Smooth muscle cell (in vitro differentiated cells): ENCODE results near the gene NABP1. TPM values are rescaled to one million over a fixed set of nuclear protein-coding genes. Genes with fewer than 3 reads are reported as not detected.

Source experiments
- DNase-seq: peaks from one replicate; lab custom pipeline; 2025; ENCODE audit not compliant: unreplicated experiment; lab: John Stamatoyannopoulos, UW
- H2AFZ ChIP-seq: fragments of 200-600 bp; sonication (generic); 2 replicates; pipeline ENCODE4 v1.6.0; 2016; ENCODE audit warnings: antibody characterized with exemption, low read depth, mild to moderate bottlenecking
- H3F3A ChIP-seq: fragments of 200-600 bp; sonication (generic); 2 replicates; pipeline ENCODE4 v1.6.0; 2017; ENCODE audit warnings: antibody characterized with exemption, low read depth
- H3K27ac ChIP-seq: fragments of 200-600 bp; sonication (generic); 2 replicates; pipeline ENCODE4 v1.5.1; 2016; ENCODE audit warnings: low read depth, mild to moderate bottlenecking
- H3K27me3 ChIP-seq: fragments of 200-600 bp; sonication (generic); 2 replicates; pipeline ENCODE4 v1.6.1; 2016; ENCODE audit warnings: low read depth, mild to moderate bottlenecking
- H3K36me3 ChIP-seq: fragments of 200-600 bp; sonication (generic); 2 replicates; pipeline ENCODE4 v1.5.1; 2016; ENCODE audit warnings: low read depth
- H3K4me1 ChIP-seq: fragments of 200-600 bp; sonication (generic); 2 replicates; pipeline ENCODE4 v1.5.1; 2016; ENCODE audit warnings: low read depth
- H3K4me2 ChIP-seq: fragments of 200-600 bp; sonication (generic); 2 replicates; pipeline ENCODE4 v1.6.0; 2016; ENCODE audit warnings: mild to moderate bottlenecking
- H3K4me3 ChIP-seq: fragments of 200-600 bp; sonication (generic); 2 replicates; pipeline ENCODE4 v1.5.1; 2016; ENCODE audit warnings: mild to moderate bottlenecking
- H3K79me2 ChIP-seq: fragments of 200-600 bp; sonication (generic); 2 replicates; pipeline ENCODE4 v1.6.0; 2016; ENCODE audit warnings: low read depth, mild to moderate bottlenecking
- H3K9ac ChIP-seq: fragments of 200-600 bp; sonication (generic); 2 replicates; pipeline ENCODE4 v1.6.0; 2016; ENCODE audit warnings: low read depth
- H3K9me3 ChIP-seq: fragments of 200-600 bp; sonication (generic); replicated peaks from 2 replicates; pipeline ENCODE4 v1.5.1; 2016; ENCODE audit warnings: low read depth
- H4K20me1 ChIP-seq: fragments of 200-600 bp; sonication (generic); 2 replicates; pipeline ENCODE4 v1.6.0; 2016; ENCODE audit warnings: low read depth
- CTCF ChIP-seq: fragments of 200-600 bp; sonication (generic); IDR thresholded peaks from 2 replicates; pipeline ENCODE4 v1.5.1; 2017; ENCODE audit warnings: borderline replicate concordance, mild to moderate bottlenecking, antibody characterized with exemption; ENCODE audit not compliant: insufficient read depth, poor library complexity, severe bottlenecking
- WGBS: methylation state at CpG from one replicate; pipeline ENCODE4 v1.1.7; 2016; ENCODE audit warnings: low lambda C conversion rate; 5-methylcytosine and 5-hydroxymethylcytosine counted together
- polyA plus RNA-seq: library from polyadenylated mRNA; unstranded; fragments of >200 nt; fragmentation: Nextera tagmentation; extraction: Ambion mirVana; gene quantifications from 2 replicates; pipeline ENCODE4 v1.2.1, GENCODE V29; 2016
- total RNA-seq: library from RNA; depleted of rRNA; stranded (reverse); fragments of >200 nt; gene quantifications from 2 replicates; pipeline ENCODE4 v1.2.3, GENCODE V29; 2014

Gene NABP1
- total and polyA plus RNA-seq, 2 experiments from 2014 or later = 7.8 to 44.9 TPM

- Histone ChIP-seq H3K27ac (peak overlapping the region; percentile 83), H3F3A (no peaks in the 10 kb centered on the region), H4K20me1 (no peaks in the 10 kb centered on the region), H3K9ac (peak overlapping the region; percentile 58), H3K27me3 (no peaks in the 10 kb centered on the region), H3K79me2 (no peaks in the 10 kb centered on the region), H3K9me3 (no peaks in the 10 kb centered on the region), H2AFZ (peak overlapping the region; percentile 40), H3K4me2 (peak overlapping the region; percentile 31), H3K4me3 (no peak overlapping the region), H3K36me3 (no peaks in the 10 kb centered on the region), H3K4me1 (peaks cover 5% of the 10 kb centered on the region)
- no peak for TF ChIP-seq CTCF
- WGBS = 64% methylated on average over 4 of the region's 4 CpGs
- DNase-seq = no peak
Measured at GRCh38 chr2:191666226-191666625, 11.7 kb upstream of the NABP1 start.

GRCh38 chr2:191666732-191667131, 11.2 kb upstream of the NABP1 start:
- no peak for TF ChIP-seq CTCF
- 43% methylated on average over 3 of the region's 3 CpGs for WGBS
- H3K36me3 ChIP-seq = no peaks in the 10 kb centered on the region

GRCh38 chr2:191670076-191670475, 7.9 kb upstream of the NABP1 start:
- Histone ChIP-seq H3K4me2 (no peak overlapping the region), H2AFZ (peak overlapping the region; percentile 49), H3K4me3 (no peak overlapping the region), H4K20me1 (no peaks in the 10 kb centered on the region), H3K9me3 (no peaks in the 10 kb centered on the region), H3K79me2 (no peaks in the 10 kb centered on the region), H3K4me1 (peaks cover 5% of the 10 kb centered on the region), H3K36me3 (no peaks in the 10 kb centered on the region), H3K27me3 (no peaks in the 10 kb centered on the region), H3K27ac (no peak overlapping the region), H3F3A (no peaks in the 10 kb centered on the region), H3K9ac (no peak overlapping the region)
- no peak for DNase-seq
- no peak for TF ChIP-seq CTCF

More at GRCh38 chr2:191666732-191667131, 11.2 kb upstream of the NABP1 start:
- peak overlapping the region; percentile 58 for H3K9ac ChIP-seq
- H3K4me3 ChIP-seq = no peak overlapping the region
- no peaks in the 10 kb centered on the region for H3F3A ChIP-seq
- H2AFZ ChIP-seq = peak overlapping the region; percentile 40
- H3K4me2 ChIP-seq = peak overlapping the region; percentile 31
- no peaks in the 10 kb centered on the region for H3K27me3 ChIP-seq
- DNase-seq = no peak
- peak overlapping the region; percentile 83 for H3K27ac ChIP-seq
- H3K79me2 ChIP-seq = no peaks in the 10 kb centered on the region
- no peaks in the 10 kb centered on the region for H4K20me1 ChIP-seq
- H3K9me3 ChIP-seq = no peaks in the 10 kb centered on the region
- H3K4me1 ChIP-seq = peaks cover 5% of the 10 kb centered on the region

GRCh38 chr2:191670787-191671186, 7.1 kb upstream of the NABP1 start:
- H3K79me2 ChIP-seq = no peaks in the 10 kb centered on the region
- H4K20me1 ChIP-seq = no peaks in the 10 kb centered on the region
- no peaks in the 10 kb centered on the region for H3K36me3 ChIP-seq
- H3K27ac ChIP-seq = no peak overlapping the region
- no peak overlapping the region for H3K4me2 ChIP-seq
- TF ChIP-seq CTCF = no peak
- no peak overlapping the region for H3K9ac ChIP-seq
- no peak for DNase-seq
- no peaks in the 10 kb centered on the region for H3K9me3 ChIP-seq
- H2AFZ ChIP-seq = no peak overlapping the region
- no peaks in the 10 kb centered on the region for H3K27me3 ChIP-seq
- no peak overlapping the region for H3K4me3 ChIP-seq
- H3F3A ChIP-seq = no peaks in the 10 kb centered on the region
- H3K4me1 ChIP-seq = peaks cover 5% of the 10 kb centered on the region
